HG03039 (cell line): ENCODE data around the gene PARP11.
"Not testable (repeated sequence)": the region's sequence is repeated elsewhere in the genome, so short reads cannot be mapped to it uniquely, and the experiment has no call there.

Experiments used
- ATAC-seq: cut with Tn5 transposase; IDR thresholded peaks from one replicate; pipeline ENCODE4 v1.9.1; 2021; ENCODE audit warnings: mild to moderate bottlenecking, moderate library complexity; ENCODE audit not compliant: unreplicated experiment

Gene PARP11

GRCh38 chr12:3884671-3885070 is 11.5 kb upstream of the PARP11 start:
- no peak for ATAC-seq

GRCh38 chr12:3882896-3883564 is 9.8 kb upstream of the PARP11 start:
- ATAC-seq, result no peak

- ATAC-seq, result no peak
Measured at GRCh38 chr12:3882406-3882805, 9.2 kb upstream of the PARP11 start.

- ATAC-seq, result no peak
Measured at GRCh38 chr12:3881281-3881950, 8.2 kb upstream of the PARP11 start.

GRCh38 chr12:3879846-3880245 is 6.6 kb upstream of the PARP11 start:
- no peak for ATAC-seq

- no peak for ATAC-seq
Measured at GRCh38 chr12:3871356-3871755, 1.8 kb downstream of the PARP11 start.

- no peak for ATAC-seq
Measured at GRCh38 chr12:3869865-3870264, 3.3 kb downstream of the PARP11 start.

- no peak for ATAC-seq
Measured at GRCh38 chr12:3869433-3869832, 3.8 kb downstream of the PARP11 start.

GRCh38 chr12:3863756-3864155 is 9.4 kb downstream of the PARP11 start:
- no peak for ATAC-seq

- ATAC-seq, result no peak
Measured at GRCh38 chr12:3842517-3842916, 30.7 kb downstream of the PARP11 start.

- no peak for ATAC-seq
Measured at GRCh38 chr12:3841783-3842182, 31.4 kb downstream of the PARP11 start.

GRCh38 chr12:3840833-3841232 is 32.4 kb downstream of the PARP11 start:
- ATAC-seq, result not testable (repeated sequence)

GRCh38 chr12:3839745-3840144 is 33.5 kb downstream of the PARP11 start:
- ATAC-seq, result not testable (repeated sequence)

GRCh38 chr12:3838701-3839548 is 34.3 kb downstream of the PARP11 start:
- not testable (repeated sequence) for ATAC-seq

- no peak for ATAC-seq
Measured at GRCh38 chr12:3838076-3838475, 35.1 kb downstream of the PARP11 start.

- no peak for ATAC-seq
Measured at GRCh38 chr12:3837049-3837448, 36.1 kb downstream of the PARP11 start.

GRCh38 chr12:3836641-3837040 is 36.6 kb downstream of the PARP11 start:
- no peak for ATAC-seq

- ATAC-seq, result no peak
Measured at GRCh38 chr12:3835914-3836313, 37.3 kb downstream of the PARP11 start.

- no peak for ATAC-seq
Measured at GRCh38 chr12:3834774-3835173, 38.4 kb downstream of the PARP11 start.

GRCh38 chr12:3833670-3834310 is 39.4 kb downstream of the PARP11 start:
- no peak for ATAC-seq

- no peak for ATAC-seq
Measured at GRCh38 chr12:3832738-3833137, 40.5 kb downstream of the PARP11 start.
